Measurements from ENCODE around the gene RNF145. TPM values are rescaled to one million over a fixed set of nuclear protein-coding genes. Genes with fewer than 3 reads are reported as not detected.

RNF145 gene
- total and polyA plus RNA-seq, 2 of the 13 experiments (the other 11 are each of a cell fraction or from before 2014, with no cell fraction given) = 24.6 TPM

DNA sequence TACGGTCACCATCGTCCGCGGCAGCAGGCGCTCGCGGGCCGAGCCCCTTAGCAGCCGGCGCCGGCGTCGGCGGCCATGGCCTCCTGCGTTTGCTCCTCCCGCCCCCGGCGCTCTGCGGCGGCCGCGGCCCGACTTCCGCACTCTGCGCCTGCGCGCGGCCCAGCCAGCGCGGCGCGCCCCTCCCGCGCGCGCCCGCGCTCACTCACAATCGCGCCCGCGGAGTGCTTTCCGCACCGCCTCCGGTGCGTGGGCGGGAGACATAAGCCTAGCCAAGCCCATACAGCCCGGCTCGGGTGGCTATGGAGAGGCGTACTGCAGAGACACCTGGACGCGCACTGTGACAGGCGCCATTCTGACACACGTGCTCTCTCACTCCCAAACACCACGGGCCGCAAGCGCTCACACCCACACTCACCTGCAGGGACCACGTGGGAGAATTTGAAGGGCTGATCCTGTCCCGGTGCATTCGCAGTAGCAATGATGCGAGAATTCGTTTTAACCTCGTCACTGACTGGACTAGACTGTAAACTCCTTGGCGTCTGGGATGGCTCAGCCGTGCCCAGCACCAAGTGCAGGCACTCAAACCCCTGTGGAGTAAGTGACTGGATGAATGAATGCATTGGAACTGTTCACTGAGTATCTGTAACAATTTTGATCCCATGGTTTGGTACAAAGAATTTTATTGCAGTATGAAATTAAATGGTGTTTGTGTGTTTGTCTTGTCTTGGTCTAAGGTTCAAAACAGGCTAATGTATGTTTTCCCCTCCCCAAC lies at the start of gene RNF145 (continued):
- TF ChIP-seq FOXA1 (IDR thresholded peaks at IDR 0.05) (no peak), FOXA1 (CRISPR knock-in tag; IDR thresholded peaks at IDR 0.05) (no peak), ZNF468 (CRISPR knock-in tag; IDR thresholded peaks at IDR 0.05) (peak; percentile 77; the same call in 1 of the 2 replicates), ETV6 (CRISPR knock-in tag; conservative IDR thresholded peaks at IDR 0.05) (no peak), TARDBP (CRISPR knock-in tag; IDR thresholded peaks at IDR 0.05) (0 out of 2 replicates have a peak, but pooled peaks have one; percentile 18), ZNF574 (CRISPR knock-in tag; IDR thresholded peaks at IDR 0.05) (peak; percentile 66), ZNF670 (CRISPR knock-in tag; IDR thresholded peaks at IDR 0.05; ENCODE audit: borderline replicate concordance) (0 out of 2 replicates have a peak, but pooled peaks have one; percentile 43), ZNF12 (CRISPR knock-in tag; IDR thresholded peaks at IDR 0.05) (0 out of 2 replicates have a peak, but pooled peaks have one; percentile 7), ETV5 (CRISPR knock-in tag; IDR thresholded peaks at IDR 0.05; ENCODE audit: borderline replicate concordance) (peak; percentile 52; the same call in 1 of the 2 replicates), ZNF253 (CRISPR knock-in tag; IDR thresholded peaks at IDR 0.05; ENCODE audit: borderline replicate concordance) (0 out of 2 replicates have a peak, but pooled peaks have one; percentile 30), NAIF1 (CRISPR knock-in tag; IDR thresholded peaks at IDR 0.05; ENCODE audit: borderline replicate concordance) (no peak), ZFP1 (CRISPR knock-in tag; IDR thresholded peaks at IDR 0.05) (no peak), KDM2A (CRISPR knock-in tag; IDR thresholded peaks at IDR 0.05; ENCODE audit: borderline replicate concordance, low read depth) (peak; percentile 80), RARG (CRISPR knock-in tag; IDR thresholded peaks at IDR 0.05; ENCODE audit: low read depth) (0 out of 2 replicates have a peak, but pooled peaks have one; percentile 76), HNRNPK (IDR thresholded peaks at IDR 0.05; ENCODE audit: low read depth, low read length, poor library complexity, severe bottlenecking) (no peak), SYNCRIP (IDR thresholded peaks at IDR 0.05; ENCODE audit: insufficient read depth, low read depth, low read length) (no peak), ZBTB25 (CRISPR knock-in tag; IDR thresholded peaks at IDR 0.05) (no peak), CENPBD1 (CRISPR knock-in tag; IDR thresholded peaks at IDR 0.05; ENCODE audit: borderline replicate concordance, low read depth) (no peak), E2F2 (CRISPR knock-in tag; IDR thresholded peaks at IDR 0.05; ENCODE audit: borderline replicate concordance) (no peak; the same call in 1 of the 2 replicates)
- TF ChIP-seq, protein P1, sequence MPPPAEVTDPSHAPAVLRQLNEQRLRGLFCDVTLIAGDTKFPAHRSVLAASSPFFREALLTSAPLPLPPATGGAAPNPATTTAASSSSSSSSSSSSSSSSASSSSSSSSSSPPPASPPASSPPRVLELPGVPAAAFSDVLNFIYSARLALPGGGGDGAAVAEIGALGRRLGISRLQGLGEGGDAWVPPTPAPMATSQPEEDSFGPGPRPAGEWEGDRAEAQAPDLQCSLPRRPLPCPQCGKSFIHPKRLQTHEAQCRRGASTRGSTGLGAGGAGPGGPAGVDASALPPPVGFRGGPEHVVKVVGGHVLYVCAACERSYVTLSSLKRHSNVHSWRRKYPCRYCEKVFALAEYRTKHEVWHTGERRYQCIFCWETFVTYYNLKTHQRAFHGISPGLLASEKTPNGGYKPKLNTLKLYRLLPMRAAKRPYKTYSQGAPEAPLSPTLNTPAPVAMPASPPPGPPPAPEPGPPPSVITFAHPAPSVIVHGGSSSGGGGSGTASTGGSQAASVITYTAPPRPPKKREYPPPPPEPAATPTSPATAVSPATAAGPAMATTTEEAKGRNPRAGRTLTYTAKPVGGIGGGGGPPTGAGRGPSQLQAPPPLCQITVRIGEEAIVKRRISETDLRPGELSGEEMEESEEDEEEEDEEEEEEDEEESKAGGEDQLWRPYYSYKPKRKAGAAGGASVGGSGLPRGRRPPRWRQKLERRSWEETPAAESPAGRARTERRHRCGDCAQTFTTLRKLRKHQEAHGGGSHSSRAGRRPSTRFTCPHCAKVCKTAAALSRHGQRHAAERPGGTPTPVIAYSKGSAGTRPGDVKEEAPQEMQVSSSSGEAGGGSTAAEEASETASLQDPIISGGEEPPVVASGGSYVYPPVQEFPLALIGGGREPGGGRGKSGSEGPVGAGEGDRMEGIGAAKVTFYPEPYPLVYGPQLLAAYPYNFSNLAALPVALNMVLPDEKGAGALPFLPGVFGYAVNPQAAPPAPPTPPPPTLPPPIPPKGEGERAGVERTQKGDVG (CRISPR knock-in tag; IDR thresholded peaks at IDR 0.05; ENCODE audit: borderline replicate concordance) = 0 out of 2 replicates have a peak, but pooled peaks have one; percentile 44

All from HepG2 (cell line).